ENCODE results near the gene TIMM10B.

Gene TIMM10B, protein sequence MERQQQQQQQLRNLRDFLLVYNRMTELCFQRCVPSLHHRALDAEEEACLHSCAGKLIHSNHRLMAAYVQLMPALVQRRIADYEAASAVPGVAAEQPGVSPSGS

DNA sequence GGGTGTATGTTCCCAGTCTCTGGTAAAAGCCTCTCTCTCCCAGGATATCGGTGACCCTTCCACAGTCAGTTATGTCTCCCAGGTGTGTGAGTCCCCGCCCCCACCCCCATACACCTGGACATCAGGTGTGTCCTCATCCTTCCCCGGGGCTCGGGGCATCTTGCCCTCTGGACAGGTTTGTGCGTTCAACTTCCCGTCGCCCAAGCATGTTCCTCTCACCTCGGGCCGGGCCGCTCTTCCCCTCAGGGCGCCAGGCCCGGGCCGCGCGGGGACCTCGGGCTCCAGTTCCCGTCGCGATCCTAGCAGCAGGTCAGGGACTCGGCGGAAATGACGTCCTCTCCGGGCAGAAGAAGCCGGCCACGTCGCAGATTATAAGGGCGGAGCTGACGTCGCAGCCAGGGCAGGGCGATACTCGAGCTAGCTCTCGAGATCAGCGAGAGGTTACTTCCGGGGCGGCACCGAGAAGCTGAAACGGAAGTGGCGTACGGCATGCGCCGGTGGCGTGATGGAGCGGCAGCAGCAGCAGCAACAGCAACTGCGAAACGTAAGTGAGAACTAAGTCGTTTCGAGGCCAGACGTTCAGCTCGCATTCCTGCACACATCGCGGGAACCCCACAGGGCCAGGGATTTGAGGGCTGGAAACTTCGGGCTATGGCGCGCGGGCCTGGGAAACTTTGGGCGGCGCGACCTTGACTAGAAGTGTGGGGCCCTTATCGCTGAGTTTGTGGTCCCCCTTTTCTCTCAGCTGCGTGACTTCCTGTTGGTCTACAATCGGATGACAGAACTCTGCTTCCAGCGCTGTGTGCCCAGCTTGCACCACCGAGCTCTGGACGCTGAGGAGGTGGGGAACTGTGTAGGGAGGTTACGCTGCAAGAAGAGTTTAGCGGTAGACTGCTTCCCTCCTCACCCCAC is at the start of gene TIMM10B, which contains the start of gene ARFIP2:
TIMM10B (plus strand) TSS at position 490 of the 912 bp plus-strand sequence; CDS start at position 506, 16 bp downstream.
ARFIP2 (minus strand) TSS at position 320 of the 912 bp plus-strand sequence. CDS start 910 bp downstream, outside the sequence.
- no peak for FAIRE-seq

- no peak for FAIRE-seq
Observed at GRCh38 chr11:6431861-6432260, 49.4 kb upstream of the TIMM10B start.

GRCh38 chr11:6433998-6434660 is 47.2 kb upstream of the TIMM10B start:
- no peak for FAIRE-seq

GRCh38 chr11:6437423-6437822 is 43.9 kb upstream of the TIMM10B start:
- FAIRE-seq: no peak

- FAIRE-seq: no peak
Observed at GRCh38 chr11:6437993-6438392, 43.3 kb upstream of the TIMM10B start.

GRCh38 chr11:6438979-6439571 is 42.2 kb upstream of the TIMM10B start:
- no peak for FAIRE-seq

DNA sequence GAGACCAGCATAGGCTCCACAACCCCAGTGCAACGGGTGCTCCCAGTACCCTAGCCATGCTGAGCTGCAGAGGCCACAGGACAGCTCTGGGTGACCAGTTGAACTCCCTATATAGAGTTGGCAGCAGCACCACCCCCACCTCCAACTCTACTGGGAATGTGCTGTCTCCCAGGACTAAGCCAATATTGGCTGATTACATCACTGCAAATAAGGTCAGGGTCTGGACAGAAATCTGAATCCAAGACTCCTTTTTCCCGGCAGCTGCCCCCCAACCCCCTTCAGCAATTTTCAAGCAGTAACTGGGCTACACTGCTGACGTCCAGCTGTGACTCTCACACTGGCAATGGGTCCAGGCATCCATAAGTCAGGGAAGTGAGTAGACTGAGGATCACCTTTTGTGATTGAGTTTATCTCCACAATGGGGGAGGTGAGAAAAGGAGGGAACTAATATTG is 40.4 kb upstream of the TIMM10B start, which contains the start of gene HPX:
HPX (minus strand) TSS at position 82 of the 453 bp plus-strand sequence; CDS start at position 58, 24 bp downstream.
- no peak for FAIRE-seq

DNA sequence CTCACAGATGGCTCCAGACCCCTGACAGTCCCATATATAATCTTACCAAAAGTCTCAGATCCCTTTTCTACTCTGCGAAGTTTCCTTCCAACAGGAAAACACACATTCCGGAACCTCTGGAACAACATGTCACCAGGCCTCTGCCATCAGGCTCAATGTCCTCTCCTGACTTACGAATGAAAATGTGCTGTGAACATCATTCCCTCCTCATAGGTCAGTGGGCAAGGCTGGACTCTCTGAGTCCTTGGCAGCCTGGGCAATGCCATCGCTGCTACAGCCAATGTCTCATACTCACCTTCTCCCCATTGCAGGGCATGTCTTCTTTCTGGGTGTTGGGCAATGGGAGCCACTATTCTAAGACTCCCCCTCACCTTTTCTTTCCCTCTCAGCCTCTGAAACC is 38.9 kb upstream of the TIMM10B start:
- no peak for FAIRE-seq

DNA sequence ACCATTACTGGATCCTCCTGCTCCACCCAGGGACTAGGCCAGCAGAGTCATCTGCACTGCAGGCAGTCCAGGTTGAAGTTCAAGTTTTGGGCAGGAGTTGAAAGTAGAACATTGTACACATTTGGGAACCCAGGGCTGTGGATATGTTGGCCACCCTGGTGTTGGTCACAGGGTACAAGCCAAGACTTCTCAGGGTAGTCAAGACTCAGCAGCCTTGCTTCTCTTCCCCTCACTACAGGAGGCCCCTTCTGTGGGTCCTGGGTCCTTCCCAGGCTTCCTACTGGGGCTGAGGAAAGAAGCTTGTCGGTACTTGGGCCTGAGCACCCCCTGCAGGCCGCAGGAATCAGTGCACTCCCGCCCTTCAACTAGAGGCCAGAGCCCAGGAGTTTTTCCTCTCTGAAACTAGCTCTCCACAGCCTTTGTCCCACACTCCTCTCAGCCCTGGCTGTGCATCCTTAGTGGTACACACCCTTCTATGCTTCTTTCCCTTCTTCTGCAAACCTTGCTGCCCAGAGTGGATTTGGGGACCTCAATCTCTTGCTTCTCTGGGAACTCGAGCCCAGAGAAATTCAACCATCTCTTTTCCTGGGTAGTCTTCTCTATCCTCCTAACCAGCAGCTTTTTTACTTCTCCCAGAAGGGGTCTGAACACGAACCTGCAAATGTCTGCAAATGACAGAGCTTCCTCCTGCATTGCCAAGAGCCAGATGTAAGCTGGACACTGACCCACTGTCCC is 37.9 kb upstream of the TIMM10B start:
- no peak for FAIRE-seq

DNA sequence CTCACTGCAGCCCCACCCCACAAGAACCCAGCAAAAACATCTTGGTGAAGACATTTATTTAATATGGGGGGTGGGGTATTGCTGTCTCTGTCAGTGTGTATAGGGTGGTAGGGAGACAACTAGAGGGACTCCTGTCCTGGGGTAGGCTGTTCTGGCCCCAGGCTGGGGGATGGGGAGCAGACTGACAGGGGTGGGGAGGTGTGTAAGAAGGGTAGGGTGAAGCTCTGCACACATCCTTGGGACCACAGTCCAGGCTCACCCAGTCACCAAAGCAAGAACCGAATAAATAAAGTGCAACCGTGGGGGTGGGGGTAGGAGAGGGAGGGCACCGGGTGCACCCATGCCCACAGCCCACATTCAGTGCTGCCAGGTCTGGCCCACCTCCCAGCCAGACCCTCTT is 32.7 kb upstream of the TIMM10B start:
- FAIRE-seq: no peak

- FAIRE-seq: no peak
Observed at GRCh38 chr11:6452219-6452618, 29.1 kb upstream of the TIMM10B start.

DNA sequence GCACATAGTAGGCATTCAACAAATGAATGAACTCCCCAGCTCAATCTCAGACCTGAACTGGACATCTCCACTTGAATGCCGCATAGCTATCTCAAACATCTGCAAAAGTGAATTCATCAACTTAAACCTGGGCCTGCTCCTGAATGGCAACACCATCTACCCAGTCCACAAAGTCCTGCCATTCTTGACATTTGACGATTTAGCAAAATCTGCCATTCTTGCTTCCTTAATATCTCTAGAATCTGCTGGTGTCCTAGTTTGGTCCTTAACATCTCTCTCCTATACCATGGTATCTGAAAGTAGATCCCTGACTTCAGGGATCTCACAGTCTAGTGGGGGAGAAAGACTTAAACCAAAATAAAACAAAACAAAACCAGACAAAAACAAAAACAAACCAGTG is 28.1 kb upstream of the TIMM10B start:
- FAIRE-seq: no peak

GRCh38 chr11:6455070-6455469 is 26.2 kb upstream of the TIMM10B start:
- no peak for FAIRE-seq

DNA sequence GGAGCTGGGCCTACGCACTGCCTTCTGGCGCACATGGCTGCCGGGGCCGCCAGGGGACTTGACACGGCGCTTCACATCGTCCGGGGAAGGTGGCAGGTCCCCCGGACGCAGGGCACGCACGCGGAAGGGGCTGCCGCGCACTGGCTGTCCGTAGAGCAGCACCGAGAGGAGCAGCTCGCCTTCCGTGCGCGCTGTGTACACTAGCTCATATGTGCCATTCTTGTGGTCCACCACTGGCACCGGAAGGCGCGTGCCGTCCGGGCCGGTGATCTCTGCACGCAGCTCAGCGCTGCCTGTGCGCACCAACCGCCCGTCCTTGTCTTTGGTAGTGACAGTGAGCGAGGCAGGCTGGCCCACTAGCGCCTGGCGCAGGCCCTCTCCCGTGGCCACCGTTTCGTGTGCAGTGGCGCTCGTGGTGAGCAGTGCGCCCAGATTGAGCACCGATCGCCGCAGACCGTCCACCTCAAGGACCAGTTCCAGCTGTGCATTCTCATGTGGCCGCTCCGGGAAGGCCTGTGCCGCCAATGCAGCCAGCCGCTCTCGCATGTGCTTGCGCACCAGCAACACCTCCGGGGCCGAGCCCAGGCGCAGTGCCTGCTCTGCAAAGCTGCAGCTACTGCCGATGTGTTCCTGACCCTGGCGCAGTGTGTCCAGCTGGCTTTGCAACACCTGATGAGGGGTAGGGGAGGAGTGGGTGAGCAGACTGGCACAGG is 24.8 kb upstream of the TIMM10B start:
- FAIRE-seq: no peak

- no peak for FAIRE-seq
Observed at GRCh38 chr11:6457581-6458320, 23.6 kb upstream of the TIMM10B start.

- no peak for FAIRE-seq
Observed at GRCh38 chr11:6458352-6459098, 22.8 kb upstream of the TIMM10B start.

- no peak for FAIRE-seq
Observed at GRCh38 chr11:6459099-6459450, 22.2 kb upstream of the TIMM10B start.

GRCh38 chr11:6468712-6469495 is 12.4 kb upstream of the TIMM10B start:
- FAIRE-seq: no peak

- FAIRE-seq: no peak
Observed at GRCh38 chr11:6469599-6469998, 11.7 kb upstream of the TIMM10B start.

Measured in colon (tissue), 2 donors.